HL-60 (cell line): ENCODE measurements around the gene NBPF1.
"Not testable (repeated sequence)": the region's sequence is repeated elsewhere in the genome, so short reads cannot be mapped to it uniquely, and the experiment has no call there.

ENCODE experiments used
- CTCF ChIP-seq: IDR thresholded peaks from one replicate; pipeline ENCODE4 v1.5.1; 2011; ENCODE audit warnings: low read length, control low read depth, inconsistent platforms; ENCODE audit not compliant: insufficient read depth
- GABPA ChIP-seq: IDR thresholded peaks from 2 replicates; pipeline ENCODE4 v1.6.1; 2012; ENCODE audit warnings: low read depth
- POLR2AphosphoS5 ChIP-seq: IDR thresholded peaks from 2 replicates; pipeline ENCODE4 v1.6.1; 2012; ENCODE audit warnings: low read depth

- not testable (repeated sequence) for TF ChIP-seq CTCF, POLR2AphosphoS5, GABPA
Measured at GRCh38 chr1:16643476-16644192, 30.3 kb upstream of the NBPF1 start.
